HG02610 (cell line): ENCODE measurements around the gene RTF1.
"Not testable (repeated sequence)": the region's sequence is repeated elsewhere in the genome, so short reads cannot be mapped to it uniquely, and the experiment has no call there.

Source experiments
- ATAC-seq: cut with Tn5 transposase; IDR thresholded peaks from one replicate; pipeline ENCODE4 v1.9.1; 2021; ENCODE audit warnings: mild to moderate bottlenecking, moderate library complexity; ENCODE audit not compliant: unreplicated experiment

The RTF1 gene

GRCh38 chr15:41435037-41435786 is 18.3 kb downstream of the RTF1 start:
- ATAC-seq = no peak

GRCh38 chr15:41437448-41437847 is 20.6 kb downstream of the RTF1 start:
- no peak for ATAC-seq

DNA sequence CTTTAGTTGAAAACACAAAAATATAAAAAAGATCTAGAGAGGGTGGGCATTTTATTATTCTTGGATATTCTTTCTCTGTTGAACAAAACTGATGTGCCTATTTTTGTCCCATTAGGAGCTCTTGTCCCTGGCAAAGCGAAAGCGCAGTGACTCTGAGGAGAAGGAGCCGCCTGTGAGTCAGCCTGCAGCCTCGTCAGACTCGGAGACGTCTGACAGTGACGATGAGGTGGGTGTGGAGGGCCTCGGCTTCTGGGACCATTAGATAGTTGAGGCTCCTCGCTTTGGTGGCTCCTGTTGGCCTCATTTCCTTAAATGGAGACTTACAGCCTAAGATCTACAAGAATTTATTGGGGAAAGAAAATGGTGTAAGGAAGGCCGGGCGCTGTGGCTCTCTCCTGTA is 21.3 kb downstream of the RTF1 start:
- ATAC-seq = no peak

GRCh38 chr15:41438745-41439144 is 21.9 kb downstream of the RTF1 start:
- not testable (repeated sequence) for ATAC-seq

GRCh38 chr15:41443275-41443674 is 26.4 kb downstream of the RTF1 start:
- ATAC-seq = no peak

DNA sequence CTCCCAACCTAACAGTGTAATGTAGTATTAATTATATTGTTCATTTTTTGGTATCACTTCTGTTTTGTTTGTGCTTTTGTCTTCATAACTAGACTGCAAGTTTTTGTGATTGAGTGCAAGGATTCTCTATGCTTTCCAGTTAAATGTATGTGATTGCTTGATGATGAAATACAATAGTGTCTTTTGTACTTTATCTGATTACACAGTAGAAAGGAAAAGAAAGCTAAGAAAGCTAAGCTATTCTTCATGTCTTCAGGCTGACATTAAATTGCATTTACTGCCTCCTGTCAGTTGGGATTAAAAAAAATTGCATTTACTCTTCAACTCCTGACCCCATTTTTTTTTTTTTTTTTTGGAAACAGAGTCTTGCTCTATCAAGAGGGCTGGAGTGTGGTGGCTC is 28.5 kb downstream of the RTF1 start:
- ATAC-seq = no peak

- no peak for ATAC-seq
Measured at GRCh38 chr15:41462084-41462795, 45.3 kb downstream of the RTF1 start.

DNA sequence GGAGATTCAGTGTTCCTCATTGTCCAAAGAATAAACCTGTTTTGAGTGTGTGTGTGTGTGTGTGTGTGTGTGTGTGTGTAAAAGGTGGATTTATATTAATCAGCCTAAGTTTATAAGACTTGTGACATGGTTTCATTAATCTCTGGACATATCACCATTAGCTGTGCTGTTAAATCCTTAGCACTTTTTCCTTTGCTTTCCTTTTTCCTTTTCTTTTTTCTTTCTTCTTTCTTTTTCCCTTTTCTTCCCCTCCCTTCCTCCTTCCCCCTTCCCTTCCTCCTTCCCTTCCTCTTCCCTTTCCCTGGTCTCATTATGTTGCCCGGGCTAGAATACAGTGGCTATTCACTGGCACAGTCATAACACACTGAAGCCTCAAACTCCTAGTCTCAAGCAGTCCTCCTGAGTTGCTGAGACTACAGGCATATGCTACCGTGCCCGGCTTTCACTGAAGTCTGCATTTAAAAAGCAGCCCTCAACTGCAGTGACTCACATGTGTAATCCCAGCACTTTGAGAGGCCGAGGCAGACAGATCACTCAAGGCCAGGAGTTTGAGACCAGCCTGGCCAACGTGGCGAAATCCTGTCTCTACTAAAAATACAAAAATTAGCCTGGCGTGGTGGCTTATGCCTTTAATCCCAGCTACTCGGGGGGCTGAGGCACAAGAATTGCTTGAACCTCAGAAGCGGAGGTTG is 48.1 kb downstream of the RTF1 start:
- ATAC-seq = no peak

GRCh38 chr15:41465822-41466421 is 49.0 kb downstream of the RTF1 start:
- no peak for ATAC-seq

GRCh38 chr15:41466711-41467110 is 49.8 kb downstream of the RTF1 start:
- ATAC-seq = no peak

DNA sequence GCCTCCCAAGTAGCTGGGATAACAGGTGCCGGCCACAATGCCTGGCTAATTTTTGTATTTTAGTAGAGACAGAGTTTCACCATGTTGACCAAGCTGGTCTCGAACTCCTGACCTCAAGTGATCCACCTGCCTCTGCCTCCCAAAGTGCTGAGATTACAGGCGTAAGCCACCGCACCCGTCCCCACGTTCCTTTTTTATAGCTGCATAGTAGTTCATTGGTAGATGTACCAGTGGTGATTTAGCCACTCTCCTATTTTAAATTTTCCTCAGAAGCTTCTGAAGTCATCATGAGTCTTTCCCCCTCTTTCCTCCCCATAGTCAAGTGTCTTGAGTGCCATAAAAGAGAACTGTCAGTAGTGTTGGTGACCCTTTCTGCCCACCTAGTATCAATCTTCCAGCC is 52.7 kb downstream of the RTF1 start:
- ATAC-seq = not testable (repeated sequence)

- no peak for ATAC-seq
Measured at GRCh38 chr15:41473418-41473817, 56.5 kb downstream of the RTF1 start.

- no peak for ATAC-seq
Measured at GRCh38 chr15:41474436-41474835, 57.5 kb downstream of the RTF1 start.

DNA sequence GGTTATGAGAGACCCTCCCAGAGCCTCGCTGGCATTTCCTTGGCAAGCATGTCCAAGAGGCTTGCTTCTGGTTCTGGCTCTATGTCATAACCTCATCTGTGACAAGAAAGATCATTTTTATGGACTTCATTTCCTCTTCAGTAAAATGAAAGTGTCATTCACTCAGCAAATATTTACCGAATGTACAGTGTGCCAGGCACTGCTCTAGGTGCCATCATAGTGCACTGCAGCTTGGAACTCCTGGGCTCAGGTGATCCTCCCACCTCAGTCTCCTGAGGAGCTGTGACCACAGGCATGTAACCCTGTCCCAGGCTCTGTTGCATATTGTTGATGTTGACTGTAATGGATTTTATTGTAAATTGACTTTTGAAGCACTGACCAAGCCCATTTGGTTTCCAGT is 58.0 kb downstream of the RTF1 start:
- no peak for ATAC-seq

- ATAC-seq = no peak
Measured at GRCh38 chr15:41476416-41477048, 59.6 kb downstream of the RTF1 start.

DNA sequence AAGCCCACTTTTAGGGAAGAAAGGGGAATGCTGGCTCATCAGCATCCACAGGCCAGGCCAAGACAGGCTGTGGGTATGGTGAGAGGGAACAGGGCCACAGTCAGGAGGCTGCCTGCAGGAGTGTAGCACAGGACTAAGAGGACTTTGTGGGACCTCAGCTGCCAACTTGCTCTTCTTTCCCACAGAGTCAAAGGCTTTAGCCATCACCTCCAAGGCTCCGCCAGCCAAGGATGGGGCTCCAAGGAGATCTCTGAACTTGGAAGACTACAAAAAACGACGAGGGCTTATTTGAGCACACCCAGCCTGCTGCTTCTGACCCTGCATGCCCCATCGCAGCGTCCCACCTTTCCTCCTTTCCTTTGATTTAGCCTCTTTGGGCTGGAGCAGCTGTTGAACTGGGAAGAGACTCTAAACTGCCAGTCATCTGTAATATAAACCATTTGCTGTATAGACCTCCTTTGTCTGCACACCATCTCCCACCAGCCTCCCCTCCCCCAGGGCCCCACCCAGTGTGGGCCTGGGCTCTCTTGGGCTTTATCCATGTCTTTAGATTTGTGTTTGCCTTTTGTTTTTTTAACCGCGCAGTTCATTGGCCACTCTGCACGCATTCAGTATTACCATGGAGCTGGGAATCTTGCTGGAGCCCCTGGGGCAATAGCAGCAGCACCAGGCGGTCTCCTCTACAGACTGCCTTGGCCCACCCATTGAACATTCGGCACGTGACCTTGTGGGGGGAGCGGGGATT is 63.7 kb downstream of the RTF1 start:
- no peak for ATAC-seq

DNA sequence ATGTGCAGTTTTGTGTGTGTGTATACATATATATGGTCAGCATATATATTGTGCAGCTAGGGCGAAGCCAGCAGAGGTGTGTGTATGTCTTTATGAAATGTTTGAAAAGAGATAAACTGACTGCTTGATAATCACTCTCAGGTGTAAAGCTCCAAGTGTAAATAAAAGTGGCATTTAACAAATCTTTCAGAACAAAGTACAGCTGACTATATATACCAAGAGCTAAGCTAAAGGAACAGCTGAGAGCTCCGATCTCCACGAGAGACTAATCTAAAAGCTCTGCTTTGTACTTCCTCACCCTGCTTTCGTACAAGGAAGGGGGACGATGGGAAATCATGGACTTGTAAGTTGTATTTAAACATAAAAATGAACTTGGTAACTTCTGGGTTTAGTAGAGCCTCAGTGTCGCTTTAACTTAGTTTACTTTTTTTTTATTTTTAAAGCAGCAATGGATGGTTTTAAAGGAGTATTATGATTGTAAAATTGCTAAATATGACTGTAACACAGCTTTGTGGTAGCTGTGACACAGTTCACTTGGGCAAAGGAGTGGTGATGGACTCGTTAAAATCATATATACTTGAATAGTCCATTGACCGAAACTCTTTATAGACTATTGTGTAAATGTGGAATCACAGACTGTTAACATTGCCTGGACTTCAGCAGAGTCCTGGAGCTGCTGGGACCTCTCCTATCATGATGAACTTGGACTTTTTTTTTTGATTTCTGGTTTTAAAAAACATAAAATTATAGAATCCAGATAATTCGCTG is 65.4 kb downstream of the RTF1 start:
- ATAC-seq = no peak

GRCh38 chr15:41483115-41483514 is 66.2 kb downstream of the RTF1 start:
- peak; percentile 61 for ATAC-seq

GRCh38 chr15:41483519-41483918 is 66.6 kb downstream of the RTF1 start:
- ATAC-seq = no peak
